Tibial nerve (tissue), 4 donors: ENCODE results near the gene HAO2. TPM values are rescaled to one million over a fixed set of nuclear protein-coding genes. Genes with fewer than 3 reads are reported as not detected.

ENCODE experiments used
- DNase-seq, 2 donors: peaks; one replicate each; pipeline ENCODE4 v3.0.0-alpha.2; 2019; ENCODE audit warnings: low spot score in 2 of 2
- H3K27ac ChIP-seq, 4 donors: fragments of 200-600 bp; sonication (generic) in 3 of 4; one replicate each; pipeline ENCODE4 v1.5.1; 2017 to 2019; ENCODE audit warnings: mild to moderate bottlenecking in 1 of 4
- H3K27me3 ChIP-seq, 2 donors: fragments of 200-600 bp; sonication (generic) in 1 of 2; one replicate each; pipeline versions ENCODE4 v1.5.1 to v1.6.0; 2017 to 2019
- H3K36me3 ChIP-seq, 3 donors: fragments of 200-600 bp; sonication (generic); one replicate each; pipeline ENCODE4 v1.5.1; 2018 to 2019
- H3K4me1 ChIP-seq, 4 donors: fragments of 200-600 bp; sonication (generic) in 3 of 4; one replicate each; pipeline ENCODE4 v1.5.1; 2017 to 2019
- H3K4me3 ChIP-seq, 4 donors: fragments of 200-600 bp; sonication (generic) in 3 of 4; one replicate each; pipeline ENCODE4 v1.5.1; 2017 to 2019; ENCODE audit warnings: mild to moderate bottlenecking in 1 of 4, moderate library complexity in 1 of 4
- H3K9me3 ChIP-seq, 4 donors: fragments of 200-600 bp; sonication (generic) in 3 of 4; one replicate each; pipeline ENCODE4 v1.5.1; 2017 to 2019
- CTCF ChIP-seq, 5 experiments: fragments of 200-600 bp in 3 of 5; fragments of 450-650 bp in 2 of 5; sonication (generic) in 3 of 5; IDR thresholded peaks; one replicate each; pipeline ENCODE4 v1.5.1; 2016 to 2019; ENCODE audit warnings: antibody characterized with exemption in 5 of 5, mild to moderate bottlenecking in 3 of 5, moderate library complexity in 2 of 5
- EP300 ChIP-seq, 2 donors: sonication (generic); formaldehyde crosslinking; IDR thresholded peaks; one replicate each; pipeline ENCODE4 v1.6.1; 2017; ENCODE audit warnings: antibody characterized with exemption in 2 of 2, mild to moderate bottlenecking in 1 of 2
- POLR2A ChIP-seq, 2 donors: fragments of 450-650 bp; IDR thresholded peaks; one replicate each; pipeline ENCODE4 v1.6.1; 2017; ENCODE audit warnings: antibody characterized with exemption in 2 of 2, mild to moderate bottlenecking in 2 of 2, moderate library complexity in 2 of 2
- WGBS, 2 donors: methylation state at CpG; one replicate each; pipeline ENCODE4 v1.1.5; 2018; 5-methylcytosine and 5-hydroxymethylcytosine counted together
- total RNA-seq, 4 donors: library from RNA; depleted of rRNA; stranded (reverse); fragments of >200 nt; gene quantifications; one replicate each; pipeline ENCODE4 v1.1.0, GENCODE V29; 2016

The HAO2 gene
- total RNA-seq, 4 donors from 2014 or later: not detected

- H3K27ac ChIP-seq: no peak overlapping the region
- no peaks in the 10 kb centered on the region for H3K9me3 ChIP-seq
- 71 to 72% methylated on average over 3 of the region's 3 CpGs for WGBS, 2 donors
- no peaks in the 10 kb centered on the region for H3K4me1 ChIP-seq
- TF ChIP-seq CTCF (IDR thresholded peaks at IDR 0.05) (no peak), POLR2A (IDR thresholded peaks at IDR 0.05) (no peak), EP300 (IDR thresholded peaks at IDR 0.05) (no peak)
- H3K4me3 ChIP-seq: no peak overlapping the region
- H3K36me3 ChIP-seq: no peaks in the 10 kb centered on the region
- no peaks in the 10 kb centered on the region for H3K27me3 ChIP-seq
- DNase-seq: no peak
These were observed 47.5 kb downstream of the HAO2 start for GRCh38 chr1:119416006-119416640.

GRCh38 chr1:119419109-119419508 lies 50.5 kb downstream of the HAO2 start:
- Histone ChIP-seq H3K36me3 (no peaks in the 10 kb centered on the region), H3K9me3 (no peaks in the 10 kb centered on the region), H3K27me3 (no peaks in the 10 kb centered on the region), H3K27ac (no peak overlapping the region), H3K4me1 (no peaks in the 10 kb centered on the region), H3K4me3 (no peak overlapping the region)
- TF ChIP-seq EP300 (IDR thresholded peaks at IDR 0.05) (no peak), POLR2A (IDR thresholded peaks at IDR 0.05) (no peak), CTCF (IDR thresholded peaks at IDR 0.05) (no peak)
- 90% methylated on average over 5 of the region's 5 CpGs for WGBS, 2 donors
- no peak for DNase-seq

- TF ChIP-seq POLR2A (IDR thresholded peaks at IDR 0.05) (no peak), CTCF (IDR thresholded peaks at IDR 0.05) (no peak), EP300 (IDR thresholded peaks at IDR 0.05) (no peak)
These were observed 52.1 kb downstream of the HAO2 start for GRCh38 chr1:119420638-119421037.

GRCh38 chr1:119422631-119423030 lies 54.0 kb downstream of the HAO2 start:
- Histone ChIP-seq H3K9me3 (no peaks in the 10 kb centered on the region), H3K36me3 (no peaks in the 10 kb centered on the region), H3K4me3 (no peak overlapping the region), H3K27me3 (no peaks in the 10 kb centered on the region), H3K27ac (no peak overlapping the region), H3K4me1 (no peaks in the 10 kb centered on the region)
- no peak for DNase-seq
- no peak for TF ChIP-seq EP300 (IDR thresholded peaks at IDR 0.05)
- no peak for TF ChIP-seq POLR2A (IDR thresholded peaks at IDR 0.05)
- no peak for TF ChIP-seq CTCF (IDR thresholded peaks at IDR 0.05)

More at GRCh38 chr1:119420638-119421037, 52.1 kb downstream of the HAO2 start:
- no peak overlapping the region for H3K4me3 ChIP-seq
- no peak for DNase-seq
- no peak overlapping the region for H3K27ac ChIP-seq
- H3K27me3 ChIP-seq: no peaks in the 10 kb centered on the region
- H3K36me3 ChIP-seq: no peaks in the 10 kb centered on the region
- no peaks in the 10 kb centered on the region for H3K4me1 ChIP-seq
- H3K9me3 ChIP-seq: no peaks in the 10 kb centered on the region

GRCh38 chr1:119428991-119429390 lies 60.4 kb downstream of the HAO2 start:
- no peak overlapping the region for H3K4me3 ChIP-seq
- no peaks in the 10 kb centered on the region for H3K36me3 ChIP-seq
- WGBS, 2 donors: 91 to 92% methylated on average over 2 of the region's 2 CpGs
- no peaks in the 10 kb centered on the region for H3K27me3 ChIP-seq
- no peak for TF ChIP-seq CTCF (IDR thresholded peaks at IDR 0.05)
- no peak for TF ChIP-seq POLR2A (IDR thresholded peaks at IDR 0.05)
- no peak for TF ChIP-seq EP300 (IDR thresholded peaks at IDR 0.05)
- no peak overlapping the region for H3K27ac ChIP-seq
- DNase-seq: no peak
- H3K9me3 ChIP-seq: no peaks in the 10 kb centered on the region
- H3K4me1 ChIP-seq: no peaks in the 10 kb centered on the region
